ENCODE data around the gene TPO. TPM values are rescaled to one million over a fixed set of nuclear protein-coding genes. Genes with fewer than 3 reads are reported as not detected.
A peak's percentile ranks its signal among the peaks of the same experiment; 100 is the strongest.
"Not testable (repeated sequence)": the region's sequence is repeated elsewhere in the genome, so short reads cannot be mapped to it uniquely, and the experiment has no call there.

TPO gene
- total RNA-seq, 4 donors from 2014 or later = 4,215 to 7,965 (median 5,966) TPM

GRCh38 chr2:1514391-1515072, 101.3 kb downstream of the TPO start:
- no peaks in the 10 kb centered on the region for H3K9me3 ChIP-seq
- 82 to 85% methylated on average over 15 to 18 of the region's 18 CpGs for WGBS, 2 donors
- no peaks in the 10 kb centered on the region for H3K27me3 ChIP-seq
- H3K4me3 ChIP-seq (replicated peaks in 1 of 3) = no peak overlapping the region
- TF ChIP-seq POLR2A (IDR thresholded peaks at IDR 0.05) = no peak
- no peak for TF ChIP-seq CTCF (IDR thresholded peaks at IDR 0.05)
- DNase-seq = peak in 1 of 2 donors; percentile 10
- peaks cover 0 to 7% of the 10 kb centered on the region in 2 donors for H3K4me1 ChIP-seq
- H3K36me3 ChIP-seq = peaks cover 93 to 98% of the 10 kb centered on the region in 2 donors
- H3K27ac ChIP-seq = no peak overlapping the region
- intact Hi-C loops (cut with DNase I) = no loop called here

GRCh38 chr2:1515073-1515430, 101.8 kb downstream of the TPO start:
- intact Hi-C loops (cut with DNase I) = no loop called here
- Histone ChIP-seq H3K36me3 (peaks cover 94 to 98% of the 10 kb centered on the region in 2 donors), H3K27ac (no peak overlapping the region), H3K27me3 (no peaks in the 10 kb centered on the region), H3K4me1 (peaks cover 0 to 5% of the 10 kb centered on the region in 2 donors), H3K9me3 (no peaks in the 10 kb centered on the region), H3K4me3 (replicated peaks in 1 of 3) (no peak overlapping the region)
- 80 to 83% methylated on average over 7 to 8 of the region's 8 CpGs for WGBS, 2 donors
- DNase-seq = peak in 1 of 2 donors; percentile 5
- TF ChIP-seq POLR2A (IDR thresholded peaks at IDR 0.05) (no peak), CTCF (IDR thresholded peaks at IDR 0.05) (no peak)

- Histone ChIP-seq H3K36me3 (peaks cover 94 to 99% of the 10 kb centered on the region in 2 donors), H3K4me1 (no peaks in the 10 kb centered on the region), H3K4me3 (replicated peaks in 1 of 3) (no peak overlapping the region), H3K27me3 (no peaks in the 10 kb centered on the region), H3K9me3 (no peaks in the 10 kb centered on the region), H3K27ac (peak overlapping the region in 1 of 3 donors; percentile 21)
- peak in 1 of 2 donors; percentile 10 for DNase-seq
- TF ChIP-seq CTCF (IDR thresholded peaks at IDR 0.05) (no peak), POLR2A (IDR thresholded peaks at IDR 0.05) (no peak)
- intact Hi-C loops (cut with DNase I) = no loop called here
- 92 to 96% methylated on average over 19 to 22 of the region's 23 CpGs for WGBS, 2 donors
Observed at GRCh38 chr2:1515986-1516797, 102.9 kb downstream of the TPO start.

- peaks cover 96 to 100% of the 10 kb centered on the region in 2 donors for H3K36me3 ChIP-seq
- no peak overlapping the region for H3K27ac ChIP-seq
- intact Hi-C loops (cut with DNase I) = no loop called here
- no peak for DNase-seq
- no peaks in the 10 kb centered on the region for H3K9me3 ChIP-seq
- no peak overlapping the region for H3K4me3 ChIP-seq (replicated peaks in 1 of 3)
- no peaks in the 10 kb centered on the region for H3K27me3 ChIP-seq
- TF ChIP-seq CTCF (IDR thresholded peaks at IDR 0.05) (no peak), POLR2A (IDR thresholded peaks at IDR 0.05) (no peak)
- no peaks in the 10 kb centered on the region for H3K4me1 ChIP-seq
- 90 to 95% methylated on average over 7 of the region's 7 CpGs for WGBS, 2 donors
Observed at GRCh38 chr2:1516798-1517060, 103.5 kb downstream of the TPO start.

GRCh38 chr2:1517291-1517690, 104.0 kb downstream of the TPO start:
- H3K36me3 ChIP-seq = peaks cover 93 to 100% of the 10 kb centered on the region in 2 donors
- WGBS, 2 donors = 80 to 95% methylated on average over 5 of the region's 5 CpGs
- H3K27me3 ChIP-seq; H3K27ac ChIP-seq; H3K4me3 ChIP-seq (replicated peaks in 1 of 3); H3K9me3 ChIP-seq; H3K4me1 ChIP-seq; intact Hi-C loops (cut with DNase I): not testable (repeated sequence)
- peak in 1 of 2 donors; percentile 2 for DNase-seq

Data from thyroid gland (tissue), 4 donors.